T-helper 2 cell treated with Interferon-gamma antibody and Interleukin-4, amounts not matched to agents 100 ng/mL and 5 ng/mL, for 36 hours (primary cell): ENCODE results near the gene SFXN5. TPM values are rescaled to one million over a fixed set of nuclear protein-coding genes. Genes with fewer than 3 reads are reported as not detected.

ENCODE experiments used
- intact Hi-C: fragments of 100-400 bp; cut with micrococcal nuclease; formaldehyde crosslinking; loops from one replicate; pipeline ENCODE4 v1.15.1; 2023
- total RNA-seq: library from RNA; stranded (reverse); gene quantifications from 2 replicates; pipeline ENCODE4 v1.2.3, GENCODE V29; 2022

Gene SFXN5
- total RNA-seq, 1 donor from 2014 or later, result 13.7 TPM

GRCh38 chr2:72949045-72949444, 122.5 kb downstream of the SFXN5 start:
- intact Hi-C loops, result no loop called here

- intact Hi-C loops, result no loop called here
Observed at GRCh38 chr2:72947952-72948830, 123.3 kb downstream of the SFXN5 start.

- intact Hi-C loops, result no loop called here
Observed at GRCh38 chr2:72946466-72946865, 125.0 kb downstream of the SFXN5 start.

- intact Hi-C loops, result no loop called here
Observed at GRCh38 chr2:72945450-72946019, 126.0 kb downstream of the SFXN5 start.

GRCh38 chr2:72944804-72945449, 126.6 kb downstream of the SFXN5 start:
- intact Hi-C loops, result no loop called here

GRCh38 chr2:72943540-72944395, 127.7 kb downstream of the SFXN5 start:
- intact Hi-C loops, result no loop called here

- intact Hi-C loops, result no loop called here
Observed at GRCh38 chr2:72942881-72943418, 128.6 kb downstream of the SFXN5 start.

- intact Hi-C loops, result no loop called here
Observed at GRCh38 chr2:72942293-72942692, 129.2 kb downstream of the SFXN5 start.

GRCh38 chr2:72940786-72941185, 130.7 kb downstream of the SFXN5 start:
- intact Hi-C loops, result no loop called here

GRCh38 chr2:72940361-72940760, 131.2 kb downstream of the SFXN5 start:
- intact Hi-C loops, result no loop called here

GRCh38 chr2:72938455-72938854, 133.1 kb downstream of the SFXN5 start:
- intact Hi-C loops, result no loop called here

- intact Hi-C loops, result no loop called here
Observed at GRCh38 chr2:72937356-72937669, 134.2 kb downstream of the SFXN5 start.

- intact Hi-C loops, result no loop called here
Observed at GRCh38 chr2:72936660-72937355, 134.7 kb downstream of the SFXN5 start.

GRCh38 chr2:72935611-72935957, 135.9 kb downstream of the SFXN5 start:
- intact Hi-C loops, result no loop called here

GRCh38 chr2:72934683-72935610, 136.6 kb downstream of the SFXN5 start:
- intact Hi-C loops, result no loop called here

GRCh38 chr2:72933646-72934151, 137.8 kb downstream of the SFXN5 start:
- intact Hi-C loops, result no loop called here

GRCh38 chr2:72933207-72933606, 138.3 kb downstream of the SFXN5 start:
- intact Hi-C loops, result no loop called here

GRCh38 chr2:72932805-72933204, 138.7 kb downstream of the SFXN5 start:
- intact Hi-C loops, result no loop called here

GRCh38 chr2:72932045-72932740, 139.3 kb downstream of the SFXN5 start:
- intact Hi-C loops, result no loop called here
